ENCODE measurements around the gene RNF10.

GRCh38 chr12:120536064-120536791, 2.1 kb downstream of the RNF10 start:
- no peak for TF ChIP-seq CTCF (IDR thresholded peaks at IDR 0.05)
- TF ChIP-seq POLR2AphosphoS5 (IDR thresholded peaks at IDR 0.05; ENCODE audit: low read depth, low read length): no peak
- TF ChIP-seq REST (IDR thresholded peaks at IDR 0.05; ENCODE audit: insufficient read depth in 1 of 2, low read depth in 2 of 2, low read length in 1 of 2): no peak

All from Panc1 (cell line).